A172 (cell line): ENCODE data around the gene TSPAN9. TPM values are rescaled to one million over a fixed set of nuclear protein-coding genes. Genes with fewer than 3 reads are reported as not detected.

Experiments
- DNase-seq: peaks from one replicate; pipeline ENCODE4 v3.0.0-alpha.2; 2015; ENCODE audit warnings: low spot score
- total RNA-seq: library from RNA; depleted of rRNA; stranded (reverse); fragments of >200 nt; shearing (Covaris generic); gene quantifications from 2 replicates; pipeline ENCODE4 v1.2.3, GENCODE V29; 2014

Gene TSPAN9
- total RNA-seq, 1 experiment from 2014 or later, result 7.0 TPM

- DNase-seq, result no peak
Measured at GRCh38 chr12:3187846-3188770, 110.9 kb downstream of the TSPAN9 start.

DNA sequence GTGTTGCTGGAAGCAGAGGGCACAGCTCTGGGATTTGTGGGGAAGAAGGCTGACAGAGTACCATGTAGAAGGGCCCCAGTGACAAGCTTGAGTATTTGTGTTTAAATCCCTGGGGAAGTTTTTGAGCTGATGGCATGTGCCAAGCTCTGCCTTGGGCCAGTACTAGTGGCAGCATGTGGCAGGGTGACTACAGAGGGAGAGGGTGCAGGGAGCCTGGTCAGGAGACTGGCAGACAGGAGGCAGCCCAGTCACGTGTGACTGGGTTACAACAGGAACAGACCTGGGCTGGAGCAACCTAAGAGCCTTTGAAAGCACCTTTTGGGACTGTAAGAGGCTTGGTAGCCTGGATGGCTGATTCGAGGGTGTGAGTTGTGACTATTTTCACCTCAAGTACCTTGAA lies 112.1 kb downstream of the TSPAN9 start:
- no peak for DNase-seq

DNA sequence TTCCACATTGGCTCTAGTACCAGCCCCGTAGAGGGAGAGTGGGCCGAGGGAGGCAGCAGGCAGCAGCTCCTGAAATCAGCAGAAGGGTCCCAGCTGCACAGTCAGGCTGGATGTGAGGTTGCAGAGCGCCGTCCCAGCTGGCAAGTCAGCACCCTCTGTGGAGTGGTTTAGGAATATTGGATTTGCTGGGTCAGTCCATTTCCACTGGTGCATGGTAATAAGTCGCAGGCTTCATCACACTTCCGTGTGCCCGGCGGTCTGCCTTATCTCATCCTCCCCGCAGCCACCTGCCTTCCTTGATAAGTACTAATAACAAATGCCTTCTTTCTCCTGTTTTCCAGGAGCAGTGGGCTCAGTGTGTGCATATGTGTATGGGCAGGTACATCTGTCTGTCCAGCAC lies 112.9 kb downstream of the TSPAN9 start:
- no peak for DNase-seq

GRCh38 chr12:3191450-3191849 lies 114.3 kb downstream of the TSPAN9 start:
- no peak for DNase-seq

GRCh38 chr12:3192221-3192620 lies 115.0 kb downstream of the TSPAN9 start:
- no peak for DNase-seq

DNA sequence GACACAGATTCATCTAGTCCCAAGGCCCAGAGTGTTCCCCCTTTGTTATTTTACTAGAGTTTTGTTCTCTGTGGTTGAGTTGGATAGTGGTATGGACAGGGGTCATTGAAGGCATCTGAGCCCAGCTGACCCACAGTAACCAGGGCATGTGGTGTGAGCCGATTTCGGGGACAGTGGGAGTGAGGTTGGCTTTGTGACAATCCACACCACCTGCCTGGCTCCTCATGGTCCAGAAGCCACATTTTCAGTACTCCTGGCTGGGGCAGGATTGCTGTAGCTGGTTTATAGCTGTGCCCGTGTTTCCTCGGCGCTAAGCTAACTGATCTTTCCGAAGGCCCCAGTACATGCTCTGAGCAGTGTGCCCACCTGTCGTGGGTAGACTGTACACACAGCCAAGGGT lies 116.0 kb downstream of the TSPAN9 start:
- DNase-seq, result no peak

DNA sequence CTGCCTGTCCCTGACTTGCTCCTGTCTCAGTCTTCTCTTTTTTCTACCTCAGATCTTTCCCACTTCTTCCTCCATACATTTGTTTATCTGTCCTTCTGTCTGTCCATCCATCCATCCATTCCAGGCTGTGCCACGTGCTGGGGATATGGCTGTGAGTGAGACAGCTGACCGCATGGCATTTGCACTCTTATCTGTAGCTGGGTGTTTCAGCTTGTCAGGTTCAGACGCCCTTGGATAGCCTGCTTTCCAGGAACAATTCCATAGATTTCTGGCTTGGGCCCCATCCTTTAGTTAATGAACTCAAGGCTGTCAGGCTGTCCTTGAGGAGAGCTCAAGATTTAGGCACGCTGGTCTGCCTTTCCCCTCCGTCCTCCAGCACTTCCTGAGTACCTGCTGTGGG lies 116.6 kb downstream of the TSPAN9 start:
- no peak for DNase-seq

DNA sequence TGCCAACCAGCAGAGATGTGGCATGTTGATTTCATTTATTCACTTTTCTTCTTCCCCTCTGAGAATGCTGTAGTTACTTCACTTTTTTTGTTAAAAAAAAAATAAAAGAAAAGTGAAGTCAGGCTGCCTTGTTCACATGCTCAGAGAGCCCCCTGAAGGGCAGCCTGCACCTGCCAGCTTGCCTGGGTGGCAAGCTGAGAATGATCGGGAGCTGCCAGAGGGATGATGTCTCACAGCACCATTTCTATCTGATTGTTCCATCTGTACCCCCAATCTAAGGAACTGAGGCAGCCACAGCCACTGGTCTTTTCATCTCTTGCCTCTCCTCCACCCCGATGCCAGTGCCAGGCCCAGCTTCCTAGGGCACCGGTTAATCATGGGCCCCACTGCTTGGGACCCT lies 118.2 kb downstream of the TSPAN9 start:
- DNase-seq, result no peak

- no peak for DNase-seq
Measured at GRCh38 chr12:3195859-3196483, 118.8 kb downstream of the TSPAN9 start.

- no peak for DNase-seq
Measured at GRCh38 chr12:3196488-3196887, 119.3 kb downstream of the TSPAN9 start.

DNA sequence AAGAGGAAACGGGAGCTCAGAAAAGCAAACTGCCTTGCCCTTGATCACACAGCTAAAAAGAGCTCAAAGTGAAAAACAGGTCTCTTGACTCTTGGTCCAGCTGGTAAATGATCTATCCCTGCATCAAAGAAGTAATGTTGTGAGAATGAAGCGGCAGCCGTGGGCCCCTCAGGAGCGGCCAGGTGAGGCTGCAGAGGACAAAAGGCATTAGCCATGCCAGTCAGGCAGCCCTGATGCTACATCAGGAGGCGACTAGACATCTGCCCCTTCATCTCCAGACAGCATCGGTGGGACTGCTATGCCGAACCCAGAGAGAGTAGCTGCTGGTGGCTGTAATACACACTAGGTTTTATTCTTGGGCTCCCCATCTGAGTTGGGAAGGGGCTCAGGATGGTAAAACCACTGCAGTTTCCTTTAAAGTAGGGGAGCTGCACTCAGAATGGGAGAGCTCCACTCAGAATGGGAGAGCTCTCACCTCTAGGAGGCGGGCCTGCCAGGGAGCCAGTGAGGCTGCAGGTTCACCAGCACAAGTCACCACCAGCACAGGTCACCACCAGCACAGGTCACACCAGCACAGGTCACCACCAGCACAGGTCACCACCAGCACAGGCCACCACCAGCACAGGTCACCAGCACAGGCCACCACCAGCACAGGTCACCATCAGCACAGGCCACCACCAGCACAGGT lies 120.1 kb downstream of the TSPAN9 start:
- DNase-seq, result no peak

- no peak for DNase-seq
Measured at GRCh38 chr12:3199551-3200031, 122.4 kb downstream of the TSPAN9 start.

DNA sequence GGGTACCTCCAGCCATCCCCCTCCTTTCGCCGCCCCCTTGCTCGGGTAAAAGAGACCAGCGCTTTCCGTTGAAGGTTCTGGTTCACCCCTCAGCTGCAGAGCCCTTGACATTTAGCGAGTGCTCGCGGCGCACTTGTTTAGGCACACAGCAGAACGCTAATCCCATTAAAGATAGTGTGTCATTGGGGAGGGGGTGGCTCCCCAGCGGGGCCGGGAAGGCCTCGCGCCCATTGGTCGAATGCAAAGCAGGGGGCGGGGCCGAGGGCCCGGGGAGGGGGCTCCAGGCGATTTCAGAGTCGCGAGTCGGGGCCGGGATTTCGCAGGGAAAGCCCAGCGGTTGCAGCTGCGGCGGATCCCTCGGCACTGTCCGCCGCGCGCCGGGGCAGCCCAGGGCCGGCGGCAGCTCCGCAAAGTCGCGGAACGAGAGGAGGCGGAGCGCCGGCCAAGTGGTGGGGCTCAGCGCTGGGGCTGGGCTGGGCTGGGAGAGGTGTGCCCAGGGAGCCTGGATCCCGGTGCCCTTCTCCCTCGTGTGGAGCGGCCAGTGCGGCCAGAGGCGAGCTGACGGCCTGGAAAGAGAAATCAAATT lies 122.9 kb downstream of the TSPAN9 start:
- DNase-seq, result no peak

- DNase-seq, result no peak
Measured at GRCh38 chr12:3200814-3201233, 123.6 kb downstream of the TSPAN9 start.

- no peak for DNase-seq
Measured at GRCh38 chr12:3201339-3202051, 124.3 kb downstream of the TSPAN9 start.

GRCh38 chr12:3202096-3202495 lies 124.9 kb downstream of the TSPAN9 start:
- no peak for DNase-seq

GRCh38 chr12:3202734-3203446 lies 125.7 kb downstream of the TSPAN9 start:
- no peak for DNase-seq

GRCh38 chr12:3203713-3204112 lies 126.5 kb downstream of the TSPAN9 start:
- DNase-seq, result no peak

DNA sequence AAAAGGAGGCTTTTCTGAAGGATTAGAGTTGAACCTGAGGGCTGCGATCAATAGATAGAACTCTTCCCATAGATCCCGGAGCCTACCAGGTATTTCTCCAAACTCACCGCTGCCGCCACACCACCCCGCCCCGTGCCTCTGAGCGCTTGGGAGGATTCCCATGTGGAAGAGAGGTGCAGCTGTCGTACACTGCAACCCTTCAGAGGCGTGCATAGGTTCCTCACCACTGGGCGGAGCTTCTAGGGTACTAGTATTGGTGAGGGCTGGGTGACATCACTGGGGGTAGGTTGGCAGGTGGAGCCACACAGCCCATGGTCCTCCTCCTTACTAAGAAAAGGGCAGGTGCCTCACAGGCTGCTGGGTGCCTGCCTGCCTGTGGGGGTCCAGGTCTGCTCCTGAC lies 127.0 kb downstream of the TSPAN9 start:
- DNase-seq, result no peak

- no peak for DNase-seq
Measured at GRCh38 chr12:3204730-3205531, 127.8 kb downstream of the TSPAN9 start.
